GM19328 (cell line): ENCODE data around the gene TBCB.
"Not testable (repeated sequence)": the region's sequence is repeated elsewhere in the genome, so short reads cannot be mapped to it uniquely, and the experiment has no call there.

Experiments used
- ATAC-seq: cut with Tn5 transposase; IDR thresholded peaks from one replicate; pipeline ENCODE4 v1.9.1; 2021; ENCODE audit warnings: mild to moderate bottlenecking, moderate library complexity; ENCODE audit not compliant: unreplicated experiment

Gene TBCB

GRCh38 chr19:36101550-36102327, 13.5 kb upstream of the TBCB start:
- ATAC-seq: no peak

GRCh38 chr19:36103040-36103626, 12.1 kb upstream of the TBCB start:
- ATAC-seq: no peak

GRCh38 chr19:36103842-36104552, 11.3 kb upstream of the TBCB start:
- no peak for ATAC-seq

GRCh38 chr19:36106441-36106840, 8.8 kb upstream of the TBCB start:
- no peak for ATAC-seq

GRCh38 chr19:36106991-36107390, 8.3 kb upstream of the TBCB start:
- ATAC-seq: no peak

- ATAC-seq: no peak
Observed at GRCh38 chr19:36108684-36109083, 6.6 kb upstream of the TBCB start.

GRCh38 chr19:36110487-36111199, 4.6 kb upstream of the TBCB start, which contains the start of gene OVOL3:
OVOL3 (plus strand) TSS chr19:36111143; CDS start chr19:36111203, 60 bp downstream.
- no peak for ATAC-seq

- no peak for ATAC-seq
Observed at GRCh38 chr19:36111200-36111539, 4.1 kb upstream of the TBCB start.

GRCh38 chr19:36112678-36113077, 2.6 kb upstream of the TBCB start:
- no peak for ATAC-seq

GRCh38 chr19:36113425-36113824, 1.8 kb upstream of the TBCB start:
- ATAC-seq: no peak

GRCh38 chr19:36113894-36114720, 1.2 kb upstream of the TBCB start:
- ATAC-seq: no peak

GRCh38 chr19:36114721-36115452, 381 bp upstream of the TBCB start, which contains the start of gene POLR2I:
POLR2I (minus strand) TSS chr19:36114875; CDS start chr19:36114856, 19 bp downstream.
- ATAC-seq: peak; percentile 82

- ATAC-seq: no peak
Observed at GRCh38 chr19:36116344-36116637, 1.0 kb downstream of the TBCB start.

- no peak for ATAC-seq
Observed at GRCh38 chr19:36120092-36120983, 5.1 kb downstream of the TBCB start.

GRCh38 chr19:36120984-36121358, 5.7 kb downstream of the TBCB start:
- no peak for ATAC-seq

GRCh38 chr19:36121486-36122124, 6.3 kb downstream of the TBCB start:
- no peak for ATAC-seq

GRCh38 chr19:36125557-36125956, 10.3 kb downstream of the TBCB start:
- ATAC-seq: no peak

GRCh38 chr19:36128392-36128736, 13.1 kb downstream of the TBCB start:
- ATAC-seq: no peak

GRCh38 chr19:36131221-36131620, 16.0 kb downstream of the TBCB start:
- not testable (repeated sequence) for ATAC-seq
